Hypothalamus (tissue), 51 donors: ENCODE measurements around the gene GP5.

Experiments used
- DNase-seq, 51 donors: peaks; one replicate each; lab custom pipeline; 2025; lab: John Stamatoyannopoulos, UW

GP5 gene, protein sequence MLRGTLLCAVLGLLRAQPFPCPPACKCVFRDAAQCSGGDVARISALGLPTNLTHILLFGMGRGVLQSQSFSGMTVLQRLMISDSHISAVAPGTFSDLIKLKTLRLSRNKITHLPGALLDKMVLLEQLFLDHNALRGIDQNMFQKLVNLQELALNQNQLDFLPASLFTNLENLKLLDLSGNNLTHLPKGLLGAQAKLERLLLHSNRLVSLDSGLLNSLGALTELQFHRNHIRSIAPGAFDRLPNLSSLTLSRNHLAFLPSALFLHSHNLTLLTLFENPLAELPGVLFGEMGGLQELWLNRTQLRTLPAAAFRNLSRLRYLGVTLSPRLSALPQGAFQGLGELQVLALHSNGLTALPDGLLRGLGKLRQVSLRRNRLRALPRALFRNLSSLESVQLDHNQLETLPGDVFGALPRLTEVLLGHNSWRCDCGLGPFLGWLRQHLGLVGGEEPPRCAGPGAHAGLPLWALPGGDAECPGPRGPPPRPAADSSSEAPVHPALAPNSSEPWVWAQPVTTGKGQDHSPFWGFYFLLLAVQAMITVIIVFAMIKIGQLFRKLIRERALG

GRCh38 chr3:194399166-194399565 is at the start of gene GP5:
GP5 (minus strand) TSS chr3:194399266; CDS start chr3:194398282, 984 bp downstream.
- DNase-seq: no peak

DNA sequence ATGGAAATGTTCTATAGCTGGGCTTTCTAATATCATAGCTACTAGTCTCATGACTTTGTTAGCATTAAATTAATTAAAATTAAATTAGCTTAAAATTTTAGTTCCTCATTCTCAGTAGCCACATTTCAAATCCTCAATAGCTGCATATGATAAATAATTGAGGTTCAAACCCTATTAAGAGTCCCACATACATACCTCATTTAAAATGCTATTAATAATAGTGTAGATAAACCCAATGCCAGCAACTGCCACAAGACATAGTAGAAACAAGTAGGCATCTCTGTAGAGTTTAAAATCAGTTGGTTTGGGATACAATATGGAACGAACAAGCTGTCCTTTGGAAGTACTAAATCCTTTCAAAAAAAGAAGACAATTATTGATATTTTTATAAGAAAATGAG is 48.6 kb upstream of the GP5 start:
- DNase-seq: no peak

- no peak for DNase-seq
Observed at GRCh38 chr3:194447161-194447560, 48.1 kb upstream of the GP5 start.

DNA sequence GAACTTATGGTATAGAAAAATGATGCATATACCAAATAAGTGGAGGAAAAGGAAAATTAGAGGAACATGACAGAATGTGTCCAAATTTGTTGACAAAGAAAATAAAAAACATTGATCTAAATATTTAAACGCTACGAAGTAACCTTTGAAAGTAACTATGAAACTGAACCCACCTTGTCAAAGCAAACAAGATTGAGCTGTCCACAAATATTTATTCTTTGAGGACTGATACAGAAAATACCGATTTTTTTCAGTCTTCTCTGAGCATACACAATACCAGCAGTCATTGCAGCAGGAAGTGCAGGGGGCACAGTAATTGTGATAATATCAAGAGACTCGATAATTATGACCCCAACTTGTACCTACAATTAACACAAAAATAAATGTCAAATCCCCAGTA is 47.7 kb upstream of the GP5 start:
- DNase-seq: no peak

GRCh38 chr3:194446172-194446571 is 47.1 kb upstream of the GP5 start:
- no peak for DNase-seq

DNA sequence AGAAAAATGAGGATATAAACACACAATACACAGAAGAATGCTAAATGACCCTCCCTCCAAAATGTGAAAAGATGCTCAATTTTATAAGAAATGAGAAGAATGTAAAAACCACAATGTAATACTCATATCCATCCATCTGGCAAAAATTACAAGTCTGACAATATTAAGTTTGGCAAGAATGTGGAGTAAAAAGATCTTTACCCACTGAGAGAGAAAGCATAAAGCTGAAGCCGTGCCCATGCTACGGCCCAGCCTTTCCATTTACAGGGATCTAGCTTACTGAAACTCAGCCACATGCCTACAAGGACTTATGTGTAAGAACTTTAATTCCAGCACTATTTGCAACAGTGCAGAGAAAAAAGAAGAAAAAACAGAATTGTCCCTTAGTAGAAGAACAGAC is 44.8 kb upstream of the GP5 start:
- no peak for DNase-seq

GRCh38 chr3:194440756-194441155 is 41.7 kb upstream of the GP5 start:
- DNase-seq: no peak

- no peak for DNase-seq
Observed at GRCh38 chr3:194439881-194440550, 41.0 kb upstream of the GP5 start.

- no peak for DNase-seq
Observed at GRCh38 chr3:194434503-194434902, 35.4 kb upstream of the GP5 start.

DNA sequence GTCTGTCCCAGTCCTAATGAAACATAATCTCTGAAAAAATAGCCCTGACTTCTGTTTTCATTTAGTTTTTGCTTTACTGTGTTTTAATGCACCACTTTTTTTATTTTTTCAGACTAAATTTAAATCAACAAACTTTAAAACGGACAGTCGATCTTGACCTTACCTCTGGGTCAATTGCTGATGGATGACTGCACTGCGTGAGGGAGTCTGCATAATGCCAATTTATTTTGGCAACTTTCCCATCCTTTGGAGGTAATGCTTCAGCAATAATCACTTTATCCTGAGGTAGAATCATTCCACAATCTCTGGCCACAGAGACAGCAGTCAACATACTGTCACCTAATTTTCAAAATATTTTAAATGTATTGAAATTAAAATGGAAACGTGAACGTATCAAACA is 32.5 kb upstream of the GP5 start:
- no peak for DNase-seq

GRCh38 chr3:194425399-194425798 is 26.3 kb upstream of the GP5 start:
- no peak for DNase-seq

GRCh38 chr3:194424953-194425352 is 25.9 kb upstream of the GP5 start:
- no peak for DNase-seq

GRCh38 chr3:194424373-194424772 is 25.3 kb upstream of the GP5 start:
- no peak for DNase-seq

- no peak for DNase-seq
Observed at GRCh38 chr3:194423317-194423716, 24.3 kb upstream of the GP5 start.

- DNase-seq: no peak
Observed at GRCh38 chr3:194422188-194422587, 23.1 kb upstream of the GP5 start.

GRCh38 chr3:194418671-194419070 is 19.6 kb upstream of the GP5 start:
- DNase-seq: no peak

DNA sequence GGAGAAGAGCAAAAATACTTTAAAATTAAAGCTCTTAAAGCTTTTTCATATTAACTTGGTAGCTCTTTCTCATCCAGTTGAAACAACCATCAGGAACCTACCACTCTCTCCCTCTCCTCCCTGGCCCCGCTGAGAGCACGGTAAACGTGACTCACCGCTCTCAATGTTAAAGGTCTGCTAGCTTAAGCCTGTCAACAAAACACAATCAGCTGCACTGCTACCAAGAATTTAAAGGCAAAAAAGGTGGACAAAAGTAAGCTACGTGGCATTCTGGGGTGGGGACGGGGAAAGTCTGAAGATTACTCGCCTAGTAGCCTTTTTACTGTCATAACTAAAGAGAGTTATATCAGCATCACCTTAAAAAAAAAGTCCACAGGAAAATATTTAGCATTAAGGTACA is 8.4 kb upstream of the GP5 start:
- DNase-seq: no peak

DNA sequence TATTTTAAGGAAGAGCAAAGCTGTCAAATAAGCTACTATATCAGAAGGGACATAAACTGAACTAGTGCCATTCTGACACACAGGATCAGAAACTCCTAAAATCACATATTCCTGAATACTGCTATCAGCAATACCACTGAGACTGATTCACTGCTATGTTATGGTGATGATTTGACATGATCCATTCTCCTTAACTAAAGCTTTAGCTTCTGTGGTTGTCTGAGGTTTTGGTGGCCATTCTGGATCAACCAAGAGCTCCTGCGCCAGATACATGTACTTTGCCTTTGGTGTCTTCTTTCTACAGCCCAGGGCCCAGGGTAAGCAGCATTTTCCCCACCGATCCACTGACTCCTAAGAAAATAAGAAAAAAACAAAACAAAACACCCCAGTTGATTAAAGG is 6.7 kb upstream of the GP5 start:
- DNase-seq: no peak

GRCh38 chr3:194404365-194405140 is 5.5 kb upstream of the GP5 start:
- peak in 5 of 51 donors; percentile 3 to 60 (median 17) for DNase-seq

DNA sequence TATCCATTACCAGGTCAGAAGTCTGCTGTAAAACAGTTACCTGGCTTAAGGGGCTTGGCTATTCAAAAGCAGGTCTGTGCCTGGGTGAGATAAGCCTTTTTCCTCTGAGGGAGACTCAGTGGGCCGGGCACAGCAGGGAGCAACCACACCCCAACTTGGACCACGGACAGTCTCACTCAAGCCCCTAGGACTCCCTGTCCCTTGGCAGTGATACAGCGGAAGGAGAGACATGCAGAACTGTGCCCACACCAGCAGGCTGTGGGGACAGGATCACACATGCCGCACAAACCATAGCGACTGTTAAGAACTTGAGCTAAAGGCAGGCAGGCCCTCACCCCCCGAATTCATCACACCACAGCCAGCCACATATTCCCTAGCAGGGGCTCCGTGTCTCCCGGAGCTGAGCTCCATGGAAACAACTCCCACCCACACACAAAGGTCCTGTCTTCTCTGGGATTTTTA is 2.8 kb upstream of the GP5 start:
- DNase-seq: peak in 1 of 51 donors; percentile 20

DNA sequence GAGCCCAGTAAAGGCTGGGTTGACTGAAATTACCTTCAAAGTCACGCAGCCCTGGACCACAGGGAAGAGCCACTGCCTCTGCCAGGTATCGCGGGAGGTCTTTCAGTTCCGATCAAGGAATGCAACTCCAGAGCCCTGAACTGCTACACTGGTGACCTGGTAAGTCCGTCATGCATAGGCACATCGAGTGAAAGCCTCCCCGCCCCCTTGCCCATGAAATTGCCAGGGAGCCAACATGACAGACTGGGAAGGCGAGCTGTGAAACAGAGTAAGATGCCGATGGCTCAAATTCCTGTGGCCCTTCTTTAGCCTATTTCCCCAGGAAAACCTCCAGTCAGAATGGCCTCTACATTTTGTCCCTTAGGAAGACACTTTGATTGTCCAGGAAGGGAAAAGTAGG is 2.3 kb upstream of the GP5 start:
- DNase-seq: no peak
